HepG2 (cell line): ENCODE results near the gene HSPB9. TPM values are rescaled to one million over a fixed set of nuclear protein-coding genes. Genes with fewer than 3 reads are reported as not detected.

Experiments
- ARID5B ChIP-seq: IDR thresholded peaks from 2 replicates; pipeline ENCODE4 v1.4.0; 2020; ENCODE audit warnings: mild to moderate bottlenecking, missing genetic modification reagents
- ATF6 ChIP-seq: sonication (generic); formaldehyde crosslinking; conservative IDR thresholded peaks from 2 replicates; pipeline ENCODE4 v1.4.0; 2020; ENCODE audit warnings: missing genetic modification reagents
- GABPB1 ChIP-seq: IDR thresholded peaks from 2 replicates; pipeline ENCODE4 v1.6.1; 2016; ENCODE audit warnings: mild to moderate bottlenecking, missing genetic modification reagents, moderate library complexity, missing compliant biosample characterization
- HES4 ChIP-seq: sonication (generic); formaldehyde crosslinking; IDR thresholded peaks from 2 replicates; pipeline ENCODE4 v1.9.0; 2021; ENCODE audit warnings: mild to moderate bottlenecking, missing genetic modification reagents, borderline replicate concordance
- KDM5B ChIP-seq: sonication (generic); formaldehyde crosslinking; IDR thresholded peaks from 2 replicates; pipeline ENCODE4 v1.4.0; 2020; ENCODE audit warnings: missing genetic modification reagents, mild to moderate bottlenecking, borderline replicate concordance
- NFE2L2 ChIP-seq: fragments of 150-350 bp; IDR thresholded peaks from 2 replicates; pipeline ENCODE4 v1.6.1; 2014; ENCODE audit warnings: low read length
- NFYC ChIP-seq: IDR thresholded peaks from 2 replicates; pipeline ENCODE4 v1.6.1; 2016; ENCODE audit warnings: missing genetic modification reagents, missing compliant biosample characterization
- ZBTB46 ChIP-seq: sonication (generic); formaldehyde crosslinking; IDR thresholded peaks from 2 replicates; pipeline ENCODE4 v1.4.0; 2020; ENCODE audit warnings: mild to moderate bottlenecking, missing genetic modification reagents, borderline replicate concordance
- ZNF317 ChIP-seq: sonication (generic); formaldehyde crosslinking; IDR thresholded peaks from 2 replicates; pipeline ENCODE4 v1.5.0; 2020; ENCODE audit warnings: mild to moderate bottlenecking, missing genetic modification reagents
- ZNF530 ChIP-seq: sonication (generic); formaldehyde crosslinking; IDR thresholded peaks from 2 replicates; pipeline ENCODE4 v1.5.0; 2020; ENCODE audit warnings: low read depth, mild to moderate bottlenecking, missing genetic modification reagents
- ZNF576 ChIP-seq: sonication (generic); formaldehyde crosslinking; IDR thresholded peaks from 2 replicates; pipeline ENCODE4 v1.4.0; 2020; ENCODE audit warnings: mild to moderate bottlenecking, missing genetic modification reagents
- polyA plus RNA-seq, 8 experiments: library from polyadenylated mRNA; depleted of rRNA in 3 of 8; stranded (reverse) in 7 of 8; unstranded in 1 of 8; fragments of >200 nt; fragmentation: Illumina TruSeq in 4 of 8; extraction: Trizol in 4 of 8; gene quantifications; 2 replicates each; pipeline versions ENCODE4 v1.2.1 to v1.2.3, GENCODE V29; 2011 to 2016; ENCODE audit warnings: low read depth in 4 of 8, missing spikeins in 1 of 8, mixed read lengths in 1 of 8; ENCODE audit not compliant: insufficient read depth in 1 of 8
- total RNA-seq, 5 experiments: library from RNA; depleted of rRNA; stranded (reverse); fragments of >200 nt; fragmentation: Illumina TruSeq; extraction: Trizol; gene quantifications; 2 replicates each; pipeline ENCODE4 v1.2.3, GENCODE V29; 2016; ENCODE audit warnings: low read depth in 1 of 5

Gene HSPB9
- total and polyA plus RNA-seq, 2 of the 13 experiments (the other 11 are each of a cell fraction or from before 2014, with no cell fraction given), result 0.05 to 0.24 TPM

- TF ChIP-seq GABPB1 (CRISPR knock-in tag) (peak; percentile 56; the same call in 1 of the 2 replicates), ZNF530 (CRISPR knock-in tag) (no peak), ARID5B (peak; percentile 27), ZBTB46 (CRISPR knock-in tag) (no peak), ZNF317 (no peak), NFE2L2 (no peak), ATF6 (CRISPR knock-in tag) (no peak), ZNF576 (CRISPR knock-in tag) (no peak), KDM5B (CRISPR knock-in tag) (peak; percentile 69; the same call in 1 of the 2 replicates), NFYC (CRISPR knock-in tag) (no peak), HES4 (CRISPR knock-in tag) (no peak)
Observed at GRCh38 chr17:42087736-42088705, 34.6 kb upstream of the HSPB9 start (continued).
